Activated T-cell treated with anti-CD3 and anti-CD28 coated beads for 24 hours (primary cell): ENCODE data around the gene BABAM2.

ENCODE experiments used
- DNase-seq: peaks from one replicate; pipeline ENCODE4 v3.0.0-alpha.2; 2020; ENCODE audit warnings: low read depth

BABAM2 gene

GRCh38 chr2:28346587-28346986, 456.1 kb downstream of the BABAM2 start:
- no peak for DNase-seq

- DNase-seq, result no peak
Measured at GRCh38 chr2:28347193-28347592, 456.7 kb downstream of the BABAM2 start.

GRCh38 chr2:28347596-28347995, 457.1 kb downstream of the BABAM2 start:
- no peak for DNase-seq

GRCh38 chr2:28348149-28348567, 457.6 kb downstream of the BABAM2 start:
- no peak for DNase-seq

GRCh38 chr2:28348921-28349320, 458.4 kb downstream of the BABAM2 start:
- no peak for DNase-seq

- no peak for DNase-seq
Measured at GRCh38 chr2:28349546-28350165, 459.1 kb downstream of the BABAM2 start.

- no peak for DNase-seq
Measured at GRCh38 chr2:28350196-28350595, 459.7 kb downstream of the BABAM2 start.

- DNase-seq, result no peak
Measured at GRCh38 chr2:28350791-28351285, 460.3 kb downstream of the BABAM2 start.

- DNase-seq, result no peak
Measured at GRCh38 chr2:28351621-28352020, 461.1 kb downstream of the BABAM2 start.

GRCh38 chr2:28352104-28352503, 461.6 kb downstream of the BABAM2 start:
- no peak for DNase-seq

- no peak for DNase-seq
Measured at GRCh38 chr2:28352610-28353195, 462.2 kb downstream of the BABAM2 start.

- no peak for DNase-seq
Measured at GRCh38 chr2:28354920-28355520, 464.5 kb downstream of the BABAM2 start.

- DNase-seq, result no peak
Measured at GRCh38 chr2:28355521-28356094, 465.1 kb downstream of the BABAM2 start.

- DNase-seq, result no peak
Measured at GRCh38 chr2:28356095-28356911, 465.8 kb downstream of the BABAM2 start.

- DNase-seq, result no peak
Measured at GRCh38 chr2:28357055-28357454, 466.5 kb downstream of the BABAM2 start.

GRCh38 chr2:28357948-28358667, 467.6 kb downstream of the BABAM2 start:
- DNase-seq, result no peak

GRCh38 chr2:28358668-28359201, 468.2 kb downstream of the BABAM2 start:
- DNase-seq, result no peak

- peak; percentile 71 for DNase-seq
Measured at GRCh38 chr2:28359222-28360057, 468.9 kb downstream of the BABAM2 start.

- no peak for DNase-seq
Measured at GRCh38 chr2:28360058-28360717, 469.7 kb downstream of the BABAM2 start.
